Brain pericyte (primary cell): ENCODE results near the gene NAPB.
"Not testable (repeated sequence)": the region's sequence is repeated elsewhere in the genome, so short reads cannot be mapped to it uniquely, and the experiment has no call there.

Experiments
- DNase-seq: peaks from one replicate; pipeline ENCODE4 v3.0.0-alpha.2; 2012; ENCODE audit warnings: low read depth, low spot score

NAPB gene

GRCh38 chr20:23349338-23350195, 71.7 kb downstream of the NAPB start:
- DNase-seq, result no peak

GRCh38 chr20:23348510-23348909, 72.8 kb downstream of the NAPB start:
- not testable (repeated sequence) for DNase-seq

- DNase-seq, result no peak
Observed at GRCh38 chr20:23347791-23348190, 73.5 kb downstream of the NAPB start.

GRCh38 chr20:23346002-23346401, 75.3 kb downstream of the NAPB start:
- no peak for DNase-seq

- DNase-seq, result no peak
Observed at GRCh38 chr20:23344336-23344735, 77.0 kb downstream of the NAPB start.

- DNase-seq, result no peak
Observed at GRCh38 chr20:23343590-23343989, 77.7 kb downstream of the NAPB start.

- DNase-seq, result no peak
Observed at GRCh38 chr20:23341073-23341472, 80.2 kb downstream of the NAPB start.

- DNase-seq, result peak; percentile 42
Observed at GRCh38 chr20:23340524-23340923, 80.8 kb downstream of the NAPB start.

GRCh38 chr20:23339986-23340385, 81.3 kb downstream of the NAPB start:
- no peak for DNase-seq

GRCh38 chr20:23337312-23337711, 84.0 kb downstream of the NAPB start:
- no peak for DNase-seq

- no peak for DNase-seq
Observed at GRCh38 chr20:23336476-23336875, 84.8 kb downstream of the NAPB start.

GRCh38 chr20:23335521-23335920, 85.8 kb downstream of the NAPB start:
- no peak for DNase-seq

GRCh38 chr20:23334111-23334510, 87.2 kb downstream of the NAPB start:
- no peak for DNase-seq

- DNase-seq, result no peak
Observed at GRCh38 chr20:23332467-23332866, 88.8 kb downstream of the NAPB start.

- DNase-seq, result no peak
Observed at GRCh38 chr20:23331450-23332350, 89.6 kb downstream of the NAPB start.

GRCh38 chr20:23327617-23328333, 93.5 kb downstream of the NAPB start:
- no peak for DNase-seq

- DNase-seq, result no peak
Observed at GRCh38 chr20:23326774-23327173, 94.5 kb downstream of the NAPB start.

- DNase-seq, result no peak
Observed at GRCh38 chr20:23325107-23325506, 96.2 kb downstream of the NAPB start.
